ENCODE measurements around the gene RCBTB2.

GRCh38 chr13:48504606-48505005 lies 28.3 kb downstream of the RCBTB2 start:
- TF ChIP-seq POLR2AphosphoS5 (IDR thresholded peaks at IDR 0.05; ENCODE audit: low read depth, low read length), result no peak
- no peak for TF ChIP-seq POLR2A (IDR thresholded peaks at IDR 0.05; ENCODE audit: low read depth, low read length)
- TF ChIP-seq TAF1 (IDR thresholded peaks at IDR 0.05; ENCODE audit: borderline replicate concordance, low read depth, low read length), result no peak

Data from GM12892 (cell line).